HCT116 (cell line): ENCODE measurements around the gene LIMS2. TPM values are rescaled to one million over a fixed set of nuclear protein-coding genes. Genes with fewer than 3 reads are reported as not detected.

Experiments used
- ATAC-seq: fragments of 200-7000 bp; cut with Tn5 transposase; 2 replicates; pipeline ENCODE4 v1.9.1; 2020; ENCODE audit warnings: mild to moderate bottlenecking, moderate library complexity
- BruUV-seq: library from RNA; stranded (reverse); fragments of 400-500 nt; replicated peaks from 2 replicates; lab custom pipeline; 2021; lab: Mats Ljungman, UMichigan
- CTCF ChIA-PET: fragments of 300-600 bp; sonication (Branson Sonifier 250); formaldehyde crosslinking; loops from one replicate; lab custom pipeline; 2021; ENCODE audit warnings: antibody characterized with exemption; lab: Charles Lee
- POLR2A ChIA-PET: fragments of 300-600, 350-600 bp; sonication (Branson Sonifier 250); formaldehyde crosslinking; loops from one replicate; lab custom pipeline; 2021; ENCODE audit warnings: antibody characterized with exemption; lab: Charles Lee
- RAD21 ChIA-PET, 2 experiments: fragments of 300-600 bp; sonication (Branson Sonifier 250); formaldehyde crosslinking; loops; one replicate each; lab custom pipeline; 2023; ENCODE audit warnings: low total read pairs in 2 of 2; ENCODE audit not compliant: uncharacterized antibody in 2 of 2, unreplicated experiment in 2 of 2, low non-redundant PET in 1 of 2; lab: Charles Lee
- DNase-seq: peaks from one replicate; pipeline ENCODE4 v3.0.0-alpha.2; 2010; ENCODE audit warnings: low read depth, low spot score
- H2AFZ ChIP-seq: fragments of 200-600 bp; shearing (Covaris generic), sonication (generic); 2 replicates; pipeline ENCODE4 v1.6.1; 2017; ENCODE audit warnings: low read depth, mixed run types, mixed read lengths, antibody characterized with exemption, low read length; ENCODE audit not compliant: poor library complexity, severe bottlenecking
- H3K27ac ChIP-seq: 2 replicates; pipeline ENCODE4 v1.5.1; 2012; ENCODE audit warnings: low read depth, low read length
- H3K27me3 ChIP-seq: fragments of 200-600 bp; sonication (generic); 2 replicates; pipeline ENCODE4 v1.6.1; 2016; ENCODE audit warnings: mixed run types, low read length, mixed read lengths; ENCODE audit not compliant: insufficient read depth
- H3K36me3 ChIP-seq, 2 experiments: fragments of 200-500 bp in 1 of 2; fragments of 200-600 bp in 1 of 2; sonication (Bioruptor generic) in 1 of 2; sonication (generic) in 1 of 2; 2 replicates each; pipeline versions ENCODE4 v1.5.1 to v1.6.1; 2014 to 2016; ENCODE audit warnings: low read length in 2 of 2, inconsistent platforms in 1 of 2, mixed read lengths in 1 of 2, mixed run types in 1 of 2; ENCODE audit not compliant: insufficient read depth in 2 of 2, control insufficient read depth in 1 of 2
- H3K4me1 ChIP-seq, 2 experiments: fragments of 200-600 bp in 1 of 2; sonication (generic) in 1 of 2; 2 replicates each; pipeline versions ENCODE4 v1.5.1 to v1.6.1; 2012 to 2017; ENCODE audit warnings: low read length in 2 of 2, inconsistent platforms in 1 of 2, mild to moderate bottlenecking in 1 of 2, mixed read lengths in 1 of 2, mixed run types in 1 of 2, moderate library complexity in 1 of 2; ENCODE audit not compliant: insufficient read depth in 2 of 2, control insufficient read depth in 1 of 2
- H3K4me2 ChIP-seq: fragments of 200-600 bp; sonication (generic); 2 replicates; pipeline ENCODE4 v1.6.1; 2017; ENCODE audit warnings: mixed run types, low read length, mixed read lengths
- H3K4me3 ChIP-seq, 2 experiments: fragments of 200-600 bp in 1 of 2; sonication (generic) in 1 of 2; replicated peaks in 1 of 2; 2 replicates each; pipeline ENCODE4 v1.5.1; 2011 to 2016; ENCODE audit warnings: low read length in 2 of 2, control low read depth in 1 of 2, low read depth in 1 of 2, mild to moderate bottlenecking in 1 of 2, mixed read lengths in 1 of 2, mixed run types in 1 of 2
- H3K79me2 ChIP-seq: fragments of 200-600 bp; sonication (generic); 2 replicates; pipeline ENCODE4 v1.6.1; 2017; ENCODE audit warnings: mild to moderate bottlenecking, mixed run types, low read length, moderate library complexity, mixed read lengths; ENCODE audit not compliant: insufficient read depth
- H3K9ac ChIP-seq: fragments of 200-600 bp; sonication (generic); 2 replicates; pipeline ENCODE4 v1.6.1; 2016; ENCODE audit warnings: low read length, mixed read lengths
- H3K9me2 ChIP-seq: fragments of 200-600 bp; sonication (generic), shearing (Covaris generic); 2 replicates; pipeline ENCODE4 v1.6.1; 2017; ENCODE audit warnings: mixed run types, mild to moderate bottlenecking, moderate library complexity; ENCODE audit not compliant: insufficient read depth
- H3K9me3 ChIP-seq, 2 experiments: fragments of 200-500 bp in 1 of 2; fragments of 200-600 bp in 1 of 2; sonication (Bioruptor generic) in 1 of 2; sonication (generic) in 1 of 2; 2 replicates each; pipeline ENCODE4 v1.6.1; 2014 to 2017; ENCODE audit warnings: low read length in 2 of 2, mixed read lengths in 2 of 2, inconsistent platforms in 1 of 2, low read depth in 1 of 2, mild to moderate bottlenecking in 1 of 2, mixed run types in 1 of 2, moderate library complexity in 1 of 2; ENCODE audit not compliant: control insufficient read depth in 1 of 2, insufficient read depth in 1 of 2
- H4K20me1 ChIP-seq: fragments of 200-600 bp; sonication (generic), shearing (Covaris generic); 2 replicates; pipeline ENCODE4 v1.6.1; 2017; ENCODE audit warnings: mixed run types, mild to moderate bottlenecking, moderate library complexity; ENCODE audit not compliant: insufficient read depth
- CBX3 ChIP-seq: IDR thresholded peaks from 2 replicates; pipeline ENCODE4 v1.6.1; 2012; ENCODE audit warnings: low read depth
- CEBPB ChIP-seq: IDR thresholded peaks from 2 replicates; pipeline ENCODE4 v1.6.1; 2012; ENCODE audit warnings: low read depth
- CTCF ChIP-seq, 3 experiments: fragments of 200-600 bp in 1 of 3; sonication (generic) in 1 of 3; IDR thresholded peaks in 2 of 3; conservative IDR thresholded peaks in 1 of 3; 2 replicates each; pipeline ENCODE4 v1.5.1; 2012 to 2017; ENCODE audit warnings: low read depth in 2 of 3, low read length in 2 of 3, antibody characterized with exemption in 1 of 3, borderline replicate concordance in 1 of 3, control low read depth in 1 of 3, mild to moderate bottlenecking in 1 of 3, mixed read lengths in 1 of 3, mixed run types in 1 of 3, moderate library complexity in 1 of 3; ENCODE audit not compliant: insufficient read depth in 1 of 3
- EGR1 ChIP-seq: IDR thresholded peaks from 2 replicates; pipeline ENCODE4 v1.6.1; 2012; ENCODE audit warnings: low read depth
- EZH2 ChIP-seq: fragments of 200-600 bp; sonication (generic); IDR thresholded peaks from 2 replicates; pipeline ENCODE4 v1.6.1; 2017; ENCODE audit warnings: antibody characterized with exemption, mixed run types
- EZH2phosphoT487 ChIP-seq: fragments of 200-600 bp; IDR thresholded peaks from 2 replicates; pipeline ENCODE4 v1.6.1; 2018; ENCODE audit warnings: antibody characterized with exemption, borderline replicate concordance
- FOSL1 ChIP-seq: IDR thresholded peaks from 2 replicates; pipeline ENCODE4 v1.6.1; 2012; ENCODE audit warnings: low read depth
- JUND ChIP-seq: IDR thresholded peaks from 2 replicates; pipeline ENCODE4 v1.6.1; 2012
- MAX ChIP-seq: IDR thresholded peaks from 2 replicates; pipeline ENCODE4 v1.6.1; 2012
- POLR2A ChIP-seq: IDR thresholded peaks from 2 replicates; pipeline ENCODE4 v1.7.0; 2011; ENCODE audit warnings: borderline replicate concordance; ENCODE audit not compliant: insufficient read depth, insufficient read length; ENCODE audit errors: extremely low read depth
- POLR2AphosphoS5 ChIP-seq: IDR thresholded peaks from 2 replicates; pipeline ENCODE4 v1.6.1; 2011; ENCODE audit warnings: mild to moderate bottlenecking, low read depth, low read length, moderate library complexity
- RAD21 ChIP-seq: IDR thresholded peaks from 2 replicates; pipeline ENCODE4 v1.6.1; 2012; ENCODE audit warnings: low read depth, mild to moderate bottlenecking
- SP1 ChIP-seq: IDR thresholded peaks from 2 replicates; pipeline ENCODE4 v1.6.1; 2012; ENCODE audit warnings: low read depth
- SRF ChIP-seq: IDR thresholded peaks from 2 replicates; pipeline ENCODE4 v1.6.1; 2012; ENCODE audit warnings: low read depth
- TCF7L2 ChIP-seq: IDR thresholded peaks from 2 replicates; pipeline ENCODE4 v1.7.0; 2011; ENCODE audit warnings: borderline replicate concordance, inconsistent platforms; ENCODE audit not compliant: insufficient read depth, insufficient read length; ENCODE audit errors: extremely low read depth
- YY1 ChIP-seq: IDR thresholded peaks from 2 replicates; pipeline ENCODE4 v1.6.1; 2011; ENCODE audit warnings: low read length, low read depth, moderate library complexity, mild to moderate bottlenecking; ENCODE audit not compliant: insufficient replicate concordance; ENCODE audit errors: extremely low read depth
- ZFX ChIP-seq: fragments of 450-650 bp; IDR thresholded peaks from 2 replicates; pipeline ENCODE4 v1.6.1; 2017
- intact Hi-C: fragments of 100-400 bp; cut with micrococcal nuclease; formaldehyde crosslinking; loops from 2 replicates; pipeline ENCODE4 v1.10.0; 2022
- total RNA-seq: library from RNA; stranded (reverse); gene quantifications from one replicate; pipeline ENCODE4 v1.2.1, GENCODE V29; 2021; ENCODE audit not compliant: unreplicated experiment
- TF ChIP-seq, protein P1 (sequence below): IDR thresholded peaks from 2 replicates; pipeline ENCODE4 v1.6.1; 2012

The LIMS2 gene
- total RNA-seq, 1 experiment from 2014 or later: 3.7 TPM

- Histone ChIP-seq H3K9me2 (no peaks in the 10 kb centered on the region), H2AFZ (no peak overlapping the region), H4K20me1 (no peaks in the 10 kb centered on the region), H3K27ac (no peak overlapping the region), H3K4me3 (no peak overlapping the region), H3K36me3 (no peaks in the 10 kb centered on the region), H3K9me3 (no peaks in the 10 kb centered on the region), H3K9ac (no peak overlapping the region), H3K4me1 (peaks cover 7 to 9% of the 10 kb centered on the region in 2 experiments), H3K79me2 (no peaks in the 10 kb centered on the region), H3K27me3 (no peaks in the 10 kb centered on the region), H3K4me2 (no peak overlapping the region)
- POLR2A ChIA-PET: no interaction called here
- DNase-seq (no peak), ATAC-seq (no peak)
- BruUV-seq: no TSS peak
- CTCF ChIA-PET: no interaction called here
- RAD21 ChIA-PET: no interaction called here
- intact Hi-C loops: no loop called here
- TF ChIP-seq CBX3: no peak
- TF ChIP-seq FOSL1: no peak
- TF ChIP-seq SP1: no peak
Observed at GRCh38 chr2:127632592-127633489, 42.5 kb downstream of the LIMS2 start.

DNA sequence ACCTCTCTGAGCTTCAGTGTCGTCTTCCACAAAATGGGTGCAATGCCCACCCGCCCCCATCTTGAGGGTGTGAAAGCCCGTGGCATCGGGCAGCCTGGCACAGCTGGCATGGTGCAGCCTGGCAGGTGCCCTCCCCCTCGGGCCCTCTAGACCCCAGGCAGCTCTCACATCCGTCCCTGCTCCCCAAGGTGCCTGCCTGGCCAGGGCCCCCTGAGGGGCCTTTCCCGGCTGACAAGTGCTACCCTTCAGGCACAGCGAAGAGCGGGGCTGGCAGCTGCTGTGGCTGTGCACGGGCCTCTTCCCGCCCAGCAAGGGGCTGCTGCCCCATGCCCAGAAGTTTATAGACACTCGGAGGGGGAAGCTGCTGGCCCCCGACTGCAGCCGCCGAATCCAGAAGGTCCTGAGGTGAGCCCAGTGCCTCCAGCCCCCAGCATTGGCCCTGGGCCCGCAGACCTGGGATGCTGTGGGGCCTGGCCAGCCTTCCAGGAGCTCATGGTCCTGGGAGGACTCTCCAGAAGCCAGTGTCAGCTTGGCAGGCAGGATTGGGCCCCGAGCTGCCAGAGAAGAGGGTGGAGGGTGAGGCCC, 43.2 kb downstream of the LIMS2 start:
- ChIA-PET RAD21 (no interaction called here), POLR2A (no interaction called here), CTCF (no interaction called here)
- Histone ChIP-seq H3K4me3 (no peak overlapping the region), H3K9ac (no peak overlapping the region), H3K9me3 (no peaks in the 10 kb centered on the region), H3K4me2 (no peak overlapping the region), H4K20me1 (no peaks in the 10 kb centered on the region), H3K36me3 (no peaks in the 10 kb centered on the region), H3K27me3 (no peaks in the 10 kb centered on the region), H3K27ac (no peak overlapping the region), H3K4me1 (peaks cover 0 to 1% of the 10 kb centered on the region in 2 experiments; a peak in 2 of 4 replicates), H2AFZ (no peak overlapping the region), H3K9me2 (no peaks in the 10 kb centered on the region), H3K79me2 (no peaks in the 10 kb centered on the region)
- ATAC-seq (no peak), DNase-seq (no peak)
- no TSS peak for BruUV-seq
- intact Hi-C loops: no loop called here
- TF ChIP-seq POLR2A: no peak
- no peak for TF ChIP-seq YY1
- no peak for TF ChIP-seq CEBPB
- TF ChIP-seq ZFX: no peak
- TF ChIP-seq TCF7L2: no peak
- TF ChIP-seq CBX3: no peak
- TF ChIP-seq FOSL1: no peak
- TF ChIP-seq POLR2AphosphoS5: no peak
- TF ChIP-seq SRF: no peak
- no peak for TF ChIP-seq CTCF (IDR thresholded peaks at IDR 0.05 in 2 of 3, conservative IDR thresholded peaks at IDR 0.05 in 1 of 3; ENCODE audit: borderline replicate concordance in 1 of 3, insufficient read depth in 1 of 3, low read depth in 2 of 3, low read length in 2 of 3)
- TF ChIP-seq JUND: no peak
- no peak for TF ChIP-seq EZH2phosphoT487
- no peak for TF ChIP-seq MAX
- no peak for TF ChIP-seq EZH2
- TF ChIP-seq EGR1: no peak
- no peak for TF ChIP-seq SP1
- TF ChIP-seq RAD21: no peak
- TF ChIP-seq, protein P1, sequence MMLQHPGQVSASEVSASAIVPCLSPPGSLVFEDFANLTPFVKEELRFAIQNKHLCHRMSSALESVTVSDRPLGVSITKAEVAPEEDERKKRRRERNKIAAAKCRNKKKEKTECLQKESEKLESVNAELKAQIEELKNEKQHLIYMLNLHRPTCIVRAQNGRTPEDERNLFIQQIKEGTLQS: no peak
